ENCODE results near the gene LCTL.
"Not testable (repeated sequence)": the region's sequence is repeated elsewhere in the genome, so short reads cannot be mapped to it uniquely, and the experiment has no call there.

LCTL gene

DNA sequence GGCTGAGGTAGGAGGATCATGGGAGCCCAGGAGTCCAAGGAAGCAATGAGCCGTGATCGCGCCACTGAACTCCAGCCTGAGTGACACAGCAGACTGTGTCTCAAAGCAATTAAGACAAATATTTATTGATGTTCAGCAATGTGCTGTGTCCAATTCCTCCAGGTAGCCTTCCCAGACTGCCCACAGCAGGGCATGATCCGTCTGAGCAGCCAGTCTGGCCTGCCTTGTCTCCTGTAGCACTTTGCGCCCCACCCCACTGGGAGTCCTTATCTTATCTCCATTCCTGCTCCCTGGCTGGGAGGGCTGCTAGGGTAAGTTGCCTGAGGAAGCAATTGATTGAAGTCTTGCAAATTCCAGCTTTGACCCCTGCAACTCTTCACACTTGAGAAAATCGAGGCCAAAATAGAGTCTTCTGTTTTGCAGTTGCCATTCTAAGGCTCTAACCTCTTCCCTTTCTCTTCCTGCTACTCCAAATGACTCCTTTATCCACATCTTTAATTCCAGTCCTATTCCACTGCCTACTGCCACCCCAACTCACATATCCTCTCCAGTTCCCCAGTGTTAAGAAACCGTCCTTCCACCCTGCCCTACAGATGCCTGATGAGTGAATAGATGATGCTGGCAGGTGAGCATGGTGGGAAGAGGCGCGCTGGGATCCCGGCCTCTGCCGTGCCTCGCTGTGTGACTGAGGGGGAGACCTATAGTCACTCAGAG lies 26.9 kb upstream of the LCTL start:
- no peaks in the 10 kb centered on the region for H4K20me1 ChIP-seq (ENCODE audit: control insufficient read depth, insufficient read depth, low read depth, low read length)
- H3K27ac ChIP-seq (ENCODE audit: low read depth, low read length): no peak overlapping the region
- H3F3A ChIP-seq (ENCODE audit: control insufficient read depth, insufficient read depth): no peaks in the 10 kb centered on the region
- no peaks in the 10 kb centered on the region for H3K36me3 ChIP-seq (ENCODE audit: control insufficient read depth, low read length)
- no peaks in the 10 kb centered on the region for H3K79me2 ChIP-seq (ENCODE audit: control insufficient read depth, low read length)
- no peaks in the 10 kb centered on the region for H3K9me3 ChIP-seq (ENCODE audit: control insufficient read depth, insufficient read depth, low read length)
- no peaks in the 10 kb centered on the region for H3K9me2 ChIP-seq (replicated peaks; ENCODE audit: control insufficient read depth, low read length)
- TF ChIP-seq EZH2phosphoT487 (IDR thresholded peaks at IDR 0.05; ENCODE audit: borderline replicate concordance, low read length): no peak
- TF ChIP-seq, protein P1, sequence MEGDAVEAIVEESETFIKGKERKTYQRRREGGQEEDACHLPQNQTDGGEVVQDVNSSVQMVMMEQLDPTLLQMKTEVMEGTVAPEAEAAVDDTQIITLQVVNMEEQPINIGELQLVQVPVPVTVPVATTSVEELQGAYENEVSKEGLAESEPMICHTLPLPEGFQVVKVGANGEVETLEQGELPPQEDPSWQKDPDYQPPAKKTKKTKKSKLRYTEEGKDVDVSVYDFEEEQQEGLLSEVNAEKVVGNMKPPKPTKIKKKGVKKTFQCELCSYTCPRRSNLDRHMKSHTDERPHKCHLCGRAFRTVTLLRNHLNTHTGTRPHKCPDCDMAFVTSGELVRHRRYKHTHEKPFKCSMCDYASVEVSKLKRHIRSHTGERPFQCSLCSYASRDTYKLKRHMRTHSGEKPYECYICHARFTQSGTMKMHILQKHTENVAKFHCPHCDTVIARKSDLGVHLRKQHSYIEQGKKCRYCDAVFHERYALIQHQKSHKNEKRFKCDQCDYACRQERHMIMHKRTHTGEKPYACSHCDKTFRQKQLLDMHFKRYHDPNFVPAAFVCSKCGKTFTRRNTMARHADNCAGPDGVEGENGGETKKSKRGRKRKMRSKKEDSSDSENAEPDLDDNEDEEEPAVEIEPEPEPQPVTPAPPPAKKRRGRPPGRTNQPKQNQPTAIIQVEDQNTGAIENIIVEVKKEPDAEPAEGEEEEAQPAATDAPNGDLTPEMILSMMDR (IDR thresholded peaks at IDR 0.05; ENCODE audit: low read depth, low read length, poor library complexity, severe bottlenecking): no peak
- no peak overlapping the region for H3K4me3 ChIP-seq (ENCODE audit: low read length)
- no peak overlapping the region for H3K4me2 ChIP-seq (ENCODE audit: low read length)
- H3K27me3 ChIP-seq (ENCODE audit: control insufficient read depth, low read length): no peaks in the 10 kb centered on the region
- H3K4me1 ChIP-seq (ENCODE audit: control insufficient read depth, low read length): no peaks in the 10 kb centered on the region

DNA sequence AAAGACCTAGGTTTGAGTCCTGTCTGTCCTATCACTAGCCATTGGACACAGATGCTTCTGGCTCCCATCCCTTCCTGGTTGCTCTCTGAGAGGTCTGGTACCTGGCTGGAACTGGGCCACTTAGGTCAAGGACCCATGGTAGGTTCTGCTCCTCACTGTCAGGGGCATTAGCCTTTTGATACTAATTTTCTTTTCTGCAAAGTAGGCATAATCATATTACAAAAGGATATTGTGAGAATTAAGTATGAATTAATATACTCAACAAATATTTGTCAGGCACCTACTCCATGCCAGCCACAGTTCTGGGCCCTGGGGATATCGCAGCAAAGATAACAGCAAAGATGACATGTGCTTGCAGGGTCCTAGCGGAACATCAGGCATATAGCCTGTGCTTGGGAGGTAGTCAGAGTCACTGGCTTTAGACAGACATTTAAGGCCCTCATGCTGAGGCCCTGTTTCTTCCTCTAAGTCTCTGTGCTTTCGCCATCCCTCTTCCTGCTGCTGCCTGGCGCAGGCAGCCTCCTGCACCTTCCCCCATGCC lies 25.6 kb upstream of the LCTL start:
- Histone ChIP-seq H3K9me3 (ENCODE audit: control insufficient read depth, insufficient read depth, low read length) (no peaks in the 10 kb centered on the region), H3K4me2 (ENCODE audit: low read length) (no peak overlapping the region), H4K20me1 (ENCODE audit: control insufficient read depth, insufficient read depth, low read depth, low read length) (no peaks in the 10 kb centered on the region), H3K27me3 (ENCODE audit: control insufficient read depth, low read length) (no peaks in the 10 kb centered on the region), H3K79me2 (ENCODE audit: control insufficient read depth, low read length) (no peaks in the 10 kb centered on the region), H3F3A (ENCODE audit: control insufficient read depth, insufficient read depth) (peaks cover 2% of the 10 kb centered on the region; the same call in 1 of the 2 replicates), H3K36me3 (ENCODE audit: control insufficient read depth, low read length) (no peaks in the 10 kb centered on the region), H3K4me1 (ENCODE audit: control insufficient read depth, low read length) (peaks cover 6% of the 10 kb centered on the region; the same call in 1 of the 2 replicates), H3K27ac (ENCODE audit: low read depth, low read length) (no peak overlapping the region), H3K9me2 (replicated peaks; ENCODE audit: control insufficient read depth, low read length) (no peaks in the 10 kb centered on the region), H3K4me3 (ENCODE audit: low read length) (no peak overlapping the region)
- TF ChIP-seq EZH2phosphoT487 (IDR thresholded peaks at IDR 0.05; ENCODE audit: borderline replicate concordance, low read length): no peak
- TF ChIP-seq, protein P1 (IDR thresholded peaks at IDR 0.05; ENCODE audit: low read depth, low read length, poor library complexity, severe bottlenecking): no peak

DNA sequence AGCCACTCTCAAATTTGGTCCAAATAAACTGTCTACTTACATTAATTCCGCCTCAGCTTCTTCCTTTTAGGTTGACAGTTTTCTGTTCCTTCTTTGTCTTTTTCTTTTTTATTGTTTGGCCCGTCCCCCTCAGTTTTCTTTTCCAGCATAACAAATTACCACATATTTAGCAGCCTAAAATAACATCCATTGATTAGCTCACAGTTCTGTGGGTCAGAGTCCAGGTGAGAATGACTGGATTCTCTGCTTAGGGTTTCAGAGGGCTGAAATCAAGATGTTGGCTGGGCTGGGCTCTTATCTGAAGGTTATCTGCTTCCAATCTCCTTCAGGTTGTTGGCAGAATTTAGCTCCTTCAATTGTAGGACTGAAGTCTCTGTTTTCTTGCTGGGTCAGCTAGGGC lies 24.6 kb upstream of the LCTL start:
- Histone ChIP-seq H3K4me2 (ENCODE audit: low read length) (no peak overlapping the region), H3K36me3 (ENCODE audit: control insufficient read depth, low read length) (no peaks in the 10 kb centered on the region), H3K79me2 (ENCODE audit: control insufficient read depth, low read length) (no peaks in the 10 kb centered on the region), H3K4me1 (ENCODE audit: control insufficient read depth, low read length) (peaks cover 6% of the 10 kb centered on the region; the same call in 1 of the 2 replicates), H3K9me2 (replicated peaks; ENCODE audit: control insufficient read depth, low read length) (no peaks in the 10 kb centered on the region), H3K4me3 (ENCODE audit: low read length) (no peak overlapping the region), H3F3A (ENCODE audit: control insufficient read depth, insufficient read depth) (peaks cover 2% of the 10 kb centered on the region; the same call in 1 of the 2 replicates), H3K9me3 (ENCODE audit: control insufficient read depth, insufficient read depth, low read length) (no peaks in the 10 kb centered on the region), H3K27ac (ENCODE audit: low read depth, low read length) (no peak overlapping the region), H3K27me3 (ENCODE audit: control insufficient read depth, low read length) (no peaks in the 10 kb centered on the region), H4K20me1 (ENCODE audit: control insufficient read depth, insufficient read depth, low read depth, low read length) (no peaks in the 10 kb centered on the region)
- no peak for TF ChIP-seq EZH2phosphoT487 (IDR thresholded peaks at IDR 0.05; ENCODE audit: borderline replicate concordance, low read length)
- TF ChIP-seq, protein P1 (IDR thresholded peaks at IDR 0.05; ENCODE audit: low read depth, low read length, poor library complexity, severe bottlenecking): no peak

DNA sequence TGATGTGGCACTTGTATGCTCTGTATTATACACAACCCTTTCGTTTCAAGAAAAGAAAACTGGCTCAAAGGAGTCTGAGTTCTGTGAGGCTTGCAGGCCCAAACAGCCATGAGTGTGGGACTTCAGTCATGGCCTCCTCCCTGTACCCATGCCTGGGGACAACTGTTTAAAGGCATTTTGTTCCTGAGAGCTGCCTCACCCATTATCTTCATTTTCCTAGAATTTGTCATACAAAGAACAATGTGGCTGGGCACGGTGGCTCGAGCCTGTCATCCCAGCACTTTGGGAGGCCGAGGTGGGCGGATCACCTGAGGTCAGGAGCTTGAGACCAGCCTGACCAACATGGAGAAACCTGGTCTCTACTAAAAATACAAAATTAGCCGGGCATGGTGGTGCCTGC lies 23.6 kb upstream of the LCTL start:
- not testable (repeated sequence) for H3K27me3 ChIP-seq (ENCODE audit: control insufficient read depth, low read length); H3K9me2 ChIP-seq (replicated peaks; ENCODE audit: control insufficient read depth, low read length); H3K79me2 ChIP-seq (ENCODE audit: control insufficient read depth, low read length); H3K4me2 ChIP-seq (ENCODE audit: low read length); H4K20me1 ChIP-seq (ENCODE audit: control insufficient read depth, insufficient read depth, low read depth, low read length); H3K4me1 ChIP-seq (ENCODE audit: control insufficient read depth, low read length); H3K27ac ChIP-seq (ENCODE audit: low read depth, low read length); H3K9me3 ChIP-seq (ENCODE audit: control insufficient read depth, insufficient read depth, low read length); H3F3A ChIP-seq (ENCODE audit: control insufficient read depth, insufficient read depth); H3K36me3 ChIP-seq (ENCODE audit: control insufficient read depth, low read length); H3K4me3 ChIP-seq (ENCODE audit: low read length)

All from DOHH2 (cell line).